Naive thymus-derived CD8-positive, alpha-beta T cell (primary cell): Measurements from ENCODE around the gene IL18RAP. TPM values are rescaled to one million over a fixed set of nuclear protein-coding genes. Genes with fewer than 3 reads are reported as not detected.

ENCODE experiments used
- ATAC-seq, 2 donors: fragments of 150-1000 bp; cut with Tn5 transposase in 1 of 2; sonication (Bioruptor Pico), chemical (Tn5 transposase) in 1 of 2; 1 replicate in 1 of 2; 2 replicates in 1 of 2; pipeline ENCODE4 v1.10.0; 2021; ENCODE audit warnings: mild to moderate bottlenecking in 2 of 2, moderate library complexity in 2 of 2
- POLR2A ChIA-PET: fragments of 350-600 bp; sonication (Branson Sonifier 250); formaldehyde crosslinking; loops from one replicate; lab custom pipeline; 2021; ENCODE audit warnings: antibody characterized with exemption; lab: Charles Lee
- DNase-seq, 10 donors: peaks; one replicate each; pipeline versions ENCODE4 v3.0.0 to v3.0.0-alpha.2; 2020 to 2022
- H3K27ac Mint-ChIP-seq, 10 donors: one replicate each; pipeline ENCODE4 v1.8.0; 2020 to 2022; ENCODE audit warnings: mild to moderate bottlenecking in 10 of 10, mixed read lengths in 10 of 10, moderate library complexity in 4 of 10, inconsistent platforms in 1 of 10
- H3K27me3 Mint-ChIP-seq, 5 donors: one replicate each; pipeline ENCODE4 v1.8.0; 2021 to 2022; ENCODE audit warnings: mixed read lengths in 5 of 5
- H3K36me3 Mint-ChIP-seq, 3 donors: one replicate each; pipeline ENCODE4 v1.8.0; 2020 to 2022; ENCODE audit warnings: mixed read lengths in 3 of 3, mild to moderate bottlenecking in 2 of 3, inconsistent platforms in 1 of 3
- H3K4me1 Mint-ChIP-seq, 4 donors: one replicate each; pipeline ENCODE4 v1.8.0; 2021 to 2022; ENCODE audit warnings: mixed read lengths in 4 of 4
- H3K4me3 Mint-ChIP-seq, 10 donors: one replicate each; pipeline ENCODE4 v1.8.0; 2020 to 2022; ENCODE audit warnings: mild to moderate bottlenecking in 10 of 10, mixed read lengths in 10 of 10, moderate library complexity in 6 of 10, inconsistent platforms in 1 of 10
- H3K9me3 Mint-ChIP-seq, 9 donors: one replicate each; pipeline ENCODE4 v1.8.0; 2020 to 2022; ENCODE audit warnings: mixed read lengths in 9 of 9, mild to moderate bottlenecking in 3 of 9, inconsistent platforms in 1 of 9, moderate library complexity in 1 of 9
- microRNA-seq: library from miRNA; unstranded; fragments of <30 nt; microRNA quantifications from one replicate; pipeline ENCODE4 v1.2.0, GENCODE V29; 2022; ENCODE audit warnings: borderline microRNAs expressed
- polyA plus RNA-seq, 3 donors: library from polyadenylated mRNA; unstranded; fragments of 300-500 nt; fragmentation: Illumina TruSeq; gene quantifications; one replicate each; pipeline ENCODE4 v1.2.3, GENCODE V29; 2021
- total RNA-seq, 8 experiments: library from RNA in 2 of 8; stranded (reverse) in 2 of 8; gene quantifications; one replicate each; pipeline ENCODE4 v1.2.3 and lab custom pipeline; 2021 to 2026

Gene IL18RAP
- total and polyA plus RNA-seq, 5 experiments from 2014 or later: 0.14 to 2.1 (median 1.5) TPM; not detected in 1

GRCh38 chr2:102492006-102492405 is 69.0 kb downstream of the IL18RAP start:
- H3K9me3 Mint-ChIP-seq: peaks cover 0 to 11% (median 2%) of the 10 kb centered on the region in 9 donors
- DNase-seq: no peak
- POLR2A ChIA-PET: no interaction called here

GRCh38 chr2:102494570-102494969 is 71.6 kb downstream of the IL18RAP start:
- no peak for ATAC-seq
- H3K4me1 Mint-ChIP-seq: peaks cover 2 to 6% (median 3%) of the 10 kb centered on the region in 4 donors
- peaks cover 0 to 14% (median 7%) of the 10 kb centered on the region in 5 donors for H3K27me3 Mint-ChIP-seq
- H3K36me3 Mint-ChIP-seq: peaks cover 0 to 4% (median 0%) of the 10 kb centered on the region in 3 donors
- H3K9me3 Mint-ChIP-seq: peaks cover 0 to 11% (median 2%) of the 10 kb centered on the region in 9 donors
- DNase-seq: no peak
- no peak overlapping the region for H3K27ac Mint-ChIP-seq
- H3K4me3 Mint-ChIP-seq: no peak overlapping the region
- POLR2A ChIA-PET: no interaction called here

More at GRCh38 chr2:102492006-102492405, 69.0 kb downstream of the IL18RAP start:
- ATAC-seq: no peak
- Mint-ChIP-seq H3K4me3 (no peak overlapping the region), H3K4me1 (peaks cover 4 to 11% (median 6%) of the 10 kb centered on the region in 4 donors), H3K27ac (no peak overlapping the region), H3K36me3 (peaks cover 0 to 4% (median 0%) of the 10 kb centered on the region in 3 donors), H3K27me3 (peaks cover 0 to 18% (median 7%) of the 10 kb centered on the region in 5 donors)

GRCh38 chr2:102498414-102498813 is 75.5 kb downstream of the IL18RAP start:
- Mint-ChIP-seq H3K36me3 (no peaks in the 10 kb centered on the region), H3K9me3 (peaks cover 0 to 11% (median 0%) of the 10 kb centered on the region in 9 donors), H3K27ac (no peak overlapping the region), H3K4me1 (no peaks in the 10 kb centered on the region), H3K4me3 (no peak overlapping the region), H3K27me3 (peaks cover 0 to 9% (median 2%) of the 10 kb centered on the region in 5 donors)
- DNase-seq (no peak), ATAC-seq (no peak)
- POLR2A ChIA-PET: no interaction called here

- H3K27me3 Mint-ChIP-seq: peaks cover 0 to 9% (median 0%) of the 10 kb centered on the region in 5 donors
- ATAC-seq (no peak), DNase-seq (no peak)
- no peak overlapping the region for H3K4me3 Mint-ChIP-seq
- peaks cover 0 to 11% (median 0%) of the 10 kb centered on the region in 9 donors for H3K9me3 Mint-ChIP-seq
- H3K36me3 Mint-ChIP-seq: no peaks in the 10 kb centered on the region
- POLR2A ChIA-PET: no interaction called here
- no peak overlapping the region for H3K27ac Mint-ChIP-seq
- no peaks in the 10 kb centered on the region for H3K4me1 Mint-ChIP-seq
Observed at GRCh38 chr2:102499558-102499957, 76.6 kb downstream of the IL18RAP start.

Small RNA genes lying within 50 kb of the gene (microRNA-seq; reads per million reads assigned to microRNA genes)
- 2.4 reads per million for gene MIR4772

Other genes starting within 250 kb of the IL18RAP start
- not detected for gene IL1RL2, start 236.1 kb upstream of the IL18RAP start, total RNA-seq
- not detected for gene IL1RL2, start 236.1 kb upstream of the IL18RAP start, polyA plus RNA-seq
- gene IL1RL1, start 111.6 kb upstream of the IL18RAP start, total RNA-seq: not detected
- gene IL1RL1, start 111.6 kb upstream of the IL18RAP start, polyA plus RNA-seq: not detected
- 1 to 10 TPM in 1 of 2 experiments, under 1 TPM in 1; 0.39 to 1.9 TPM for gene IL18R1, start 67.4 kb upstream of the IL18RAP start, total RNA-seq
- 1 to 10 TPM; 1.4 to 6.9 (median 2.0) TPM for gene IL18R1, start 67.4 kb upstream of the IL18RAP start, polyA plus RNA-seq
- gene SLC9A4, start 50.1 kb downstream of the IL18RAP start, total RNA-seq: not detected
- not detected for gene SLC9A4, start 50.1 kb downstream of the IL18RAP start, polyA plus RNA-seq
- gene SLC9A2, start 196.4 kb downstream of the IL18RAP start, total RNA-seq: not detected
- gene SLC9A2, start 196.4 kb downstream of the IL18RAP start, polyA plus RNA-seq: not detected